HepG2 (cell line): Measurements from ENCODE around the gene KIF17. TPM values are rescaled to one million over a fixed set of nuclear protein-coding genes. Genes with fewer than 3 reads are reported as not detected.

Experiments
- ATAC-seq: fragments of 200-7000 bp; cut with Tn5 transposase; 3 replicates; pipeline ENCODE4 v1.9.1; 2020; ENCODE audit warnings: mild to moderate bottlenecking, moderate library complexity
- BruUV-seq: library from RNA; stranded (reverse); fragments of 400-500 nt; replicated peaks from 2 replicates; lab custom pipeline; 2021; lab: Mats Ljungman, UMichigan
- CTCF ChIA-PET: fragments of 300-600 bp; formaldehyde crosslinking; extraction: SDS; loops from one replicate; lab custom pipeline; 2021; ENCODE audit warnings: low total read pairs, inconsistent platforms, low intra/inter-chr PET ratio; lab: Yijun Ruan, JAX
- POLR2A ChIA-PET: fragments of 350-600 bp; sonication (Branson Sonifier 250); formaldehyde crosslinking; loops from one replicate; lab custom pipeline; 2020; ENCODE audit warnings: antibody characterized with exemption, inconsistent platforms; lab: Yijun Ruan, JAX
- DNase-seq: peaks from one replicate; pipeline ENCODE4 v3.0.0-alpha.2; 2015; ENCODE audit warnings: low spot score
- FAIRE-seq: peaks from 3 replicates; lab custom pipeline; 2011; peaks lifted over from hg19 to GRCh38; lab: Jason Lieb, UNC
- H2AFZ ChIP-seq: one replicate; pipeline ENCODE4 v1.6.1; 2011; ENCODE audit warnings: low read length, inconsistent platforms
- H3K27ac ChIP-seq: fragments of 300-600 bp; 3 replicates; pipeline ENCODE4 v1.8.0; 2011; ENCODE audit warnings: mixed run types, mild to moderate bottlenecking, mixed read lengths, low read length, inconsistent platforms; ENCODE audit not compliant: insufficient read depth; ENCODE audit errors: extremely low read length
- H3K27me3 ChIP-seq, 2 experiments: fragments of 200-600 bp in 1 of 2; 2 replicates in 1 of 2; 3 replicates in 1 of 2; pipeline versions ENCODE4 v1.6.0 to v1.8.0; 2011; ENCODE audit warnings: low read length in 2 of 2, mild to moderate bottlenecking in 2 of 2, moderate library complexity in 2 of 2, inconsistent platforms in 1 of 2; ENCODE audit not compliant: insufficient read depth in 2 of 2, control insufficient read depth in 1 of 2
- H3K36me3 ChIP-seq, 2 experiments: fragments of 200-600 bp in 1 of 2; replicated peaks in 1 of 2; 2 replicates in 1 of 2; 3 replicates in 1 of 2; pipeline versions ENCODE4 v1.5.1 to v1.8.0; 2011; ENCODE audit warnings: low read length in 2 of 2, inconsistent platforms in 1 of 2; ENCODE audit not compliant: insufficient read depth in 2 of 2, control insufficient read depth in 1 of 2
- H3K4me1 ChIP-seq: 2 replicates; pipeline ENCODE4 v1.5.1; 2012; ENCODE audit warnings: low read length, inconsistent platforms; ENCODE audit not compliant: insufficient read depth
- H3K4me2 ChIP-seq: 2 replicates; pipeline ENCODE4 v1.6.0; 2011; ENCODE audit warnings: low read depth, low read length, inconsistent platforms
- H3K4me3 ChIP-seq, 3 experiments: fragments of 200-600 bp in 1 of 3; sonication (generic), shearing (Covaris generic) in 1 of 3; replicated peaks in 1 of 3; 2 replicates each; pipeline ENCODE4 v1.5.1; 2011 to 2016; ENCODE audit warnings: low read length in 3 of 3, inconsistent platforms in 2 of 3, low read depth in 2 of 3, mild to moderate bottlenecking in 2 of 3, control low read depth in 1 of 3, mixed read lengths in 1 of 3; ENCODE audit not compliant: insufficient read depth in 1 of 3
- H3K79me2 ChIP-seq: one replicate; pipeline ENCODE4 v1.6.1; 2011; ENCODE audit warnings: low read length, inconsistent platforms; ENCODE audit not compliant: insufficient read depth
- H3K9ac ChIP-seq: 2 replicates; pipeline ENCODE4 v1.6.0; 2011; ENCODE audit warnings: mild to moderate bottlenecking, low read depth, low read length, inconsistent platforms; ENCODE audit not compliant: insufficient read depth
- H3K9me3 ChIP-seq: 2 replicates; pipeline ENCODE4 v1.5.1; 2012; ENCODE audit warnings: mild to moderate bottlenecking, low read length
- H4K20me1 ChIP-seq: 2 replicates; pipeline ENCODE4 v1.6.0; 2011; ENCODE audit warnings: inconsistent platforms, mild to moderate bottlenecking, low read length, moderate library complexity; ENCODE audit not compliant: insufficient read depth
- NFKBIZ ChIP-seq: IDR thresholded peaks from 2 replicates; pipeline ENCODE4 v1.6.1; 2018; ENCODE audit warnings: missing genetic modification reagents, missing compliant biosample characterization
- ZNF18 ChIP-seq: sonication (generic); formaldehyde crosslinking; IDR thresholded peaks from 2 replicates; pipeline ENCODE4 v1.8.0; 2022; ENCODE audit warnings: mild to moderate bottlenecking, missing genetic modification reagents; ENCODE audit not compliant: insufficient replicate concordance
- ZNF761 ChIP-seq: sonication (generic); formaldehyde crosslinking; conservative IDR thresholded peaks from 2 replicates; pipeline ENCODE4 v1.4.0; 2020; ENCODE audit warnings: mild to moderate bottlenecking, missing genetic modification reagents
- ZSCAN31 ChIP-seq: sonication (generic); formaldehyde crosslinking; IDR thresholded peaks from 2 replicates; pipeline ENCODE4 v1.5.0; 2020; ENCODE audit warnings: low read depth, mild to moderate bottlenecking, missing genetic modification reagents
- WGBS: methylation state at CpG from one replicate; pipeline ENCODE4 v1.1.6; 2017; ENCODE audit warnings: low lambda C conversion rate; 5-methylcytosine and 5-hydroxymethylcytosine counted together
- in situ Hi-C: cut with HindIII; loops from 2 replicates; pipeline ENCODE4 v1.10.0; 2017; ENCODE audit warnings: low pct_unique_long_range_greater_than_20kb; ENCODE audit not compliant: extremely low pct_ligation_motif_present
- intact Hi-C: fragments of 100-400 bp; cut with micrococcal nuclease; formaldehyde crosslinking; loops from one replicate; pipeline ENCODE4 v1.10.0; 2022; ENCODE audit not compliant: unreplicated experiment
- polyA plus RNA-seq, 8 experiments: library from polyadenylated mRNA; depleted of rRNA in 3 of 8; stranded (reverse) in 7 of 8; unstranded in 1 of 8; fragments of >200 nt; fragmentation: Illumina TruSeq in 4 of 8; extraction: Trizol in 4 of 8; gene quantifications; 2 replicates each; pipeline versions ENCODE4 v1.2.1 to v1.2.3, GENCODE V29; 2011 to 2016; ENCODE audit warnings: low read depth in 4 of 8, missing spikeins in 1 of 8, mixed read lengths in 1 of 8; ENCODE audit not compliant: insufficient read depth in 1 of 8
- total RNA-seq, 5 experiments: library from RNA; depleted of rRNA; stranded (reverse); fragments of >200 nt; fragmentation: Illumina TruSeq; extraction: Trizol; gene quantifications; 2 replicates each; pipeline ENCODE4 v1.2.3, GENCODE V29; 2016; ENCODE audit warnings: low read depth in 1 of 5

Gene KIF17
- total and polyA plus RNA-seq, 2 of the 13 experiments (the other 11 are each of a cell fraction or from before 2014, with no cell fraction given): 0.24 to 0.44 TPM

GRCh38 chr1:20695515-20695914, 22.3 kb downstream of the KIF17 start:
- no peak for ATAC-seq
- whole genome bisulfite sequencing: 50% methylated on average over 10 of the region's 10 CpGs
- in situ Hi-C loops (no loop called here), intact Hi-C loops (no loop called here)
- no peak for FAIRE-seq
- Histone ChIP-seq H3K4me1 (peaks cover 25% of the 10 kb centered on the region), H3K36me3 (no peaks in the 10 kb centered on the region), H3K27me3 (peaks cover 6 to 26% of the 10 kb centered on the region in 2 experiments; a peak in 4 of 5 replicates), H3K79me2 (no peaks in the 10 kb centered on the region), H3K4me2 (no peak overlapping the region), H4K20me1 (no peaks in the 10 kb centered on the region), H3K4me3 (no peak overlapping the region), H3K9me3 (no peaks in the 10 kb centered on the region), H2AFZ (no peak overlapping the region), H3K27ac (no peak overlapping the region), H3K9ac (no peak overlapping the region)
- ChIA-PET POLR2A (no interaction called here), CTCF (interaction anchor here (1.8 kb wide), 1 partner anchor 499 kb away, joined by 27 read pairs; no protein-coding TSS in a partner anchor)
- TF ChIP-seq ZNF761 (CRISPR knock-in tag) (0 out of 2 replicates have a peak, but pooled peaks have one; percentile 4), NFKBIZ (CRISPR knock-in tag) (no peak)
- no TSS peak for BruUV-seq
- no peak for DNase-seq

- Histone ChIP-seq H3K27me3 (peaks cover 6 to 21% of the 10 kb centered on the region in 2 experiments; a peak in 4 of 5 replicates), H4K20me1 (no peaks in the 10 kb centered on the region), H3K4me3 (no peak overlapping the region), H3K9me3 (no peaks in the 10 kb centered on the region), H3K4me1 (peaks cover 34% of the 10 kb centered on the region), H3K36me3 (no peaks in the 10 kb centered on the region), H3K27ac (no peak overlapping the region), H2AFZ (no peak overlapping the region), H3K9ac (no peak overlapping the region), H3K4me2 (no peak overlapping the region), H3K79me2 (no peaks in the 10 kb centered on the region)
- in situ Hi-C loops: loop anchor here (5.0 kb wide), 1 partner anchor 504 kb away; no protein-coding TSS in a partner anchor
- DNase-seq: no peak
- ChIA-PET POLR2A (no interaction called here), CTCF (no interaction called here)
- ATAC-seq: no peak
- no TSS peak for BruUV-seq
- no peak for TF ChIP-seq ZSCAN31 (CRISPR knock-in tag)
- TF ChIP-seq ZNF18: peak; percentile 95
- WGBS: 22% methylated on average over 2 of the region's 2 CpGs
- intact Hi-C loops: no loop called here
- FAIRE-seq: no peak
Measured at GRCh38 chr1:20693623-20694022, 24.2 kb downstream of the KIF17 start.
